OCI-LY7 (cell line): ENCODE data around the gene BMPER. TPM values are rescaled to one million over a fixed set of nuclear protein-coding genes. Genes with fewer than 3 reads are reported as not detected.

Experiments used
- BruUV-seq: library from RNA; stranded (reverse); fragments of 400-500 nt; replicated peaks from 2 replicates; lab custom pipeline; 2021; lab: Mats Ljungman, UMichigan
- CTCF ChIA-PET: fragments of 300-600 bp; sonication (Branson Sonifier 250); formaldehyde crosslinking; loops from one replicate; lab custom pipeline; 2022; ENCODE audit warnings: antibody characterized with exemption; ENCODE audit not compliant: unreplicated experiment; lab: Charles Lee
- POLR2A ChIA-PET: fragments of 300-600 bp; sonication (Branson Sonifier 250); formaldehyde crosslinking; loops from one replicate; lab custom pipeline; 2022; ENCODE audit warnings: antibody characterized with exemption; lab: Charles Lee
- DNase-seq: peaks from one replicate; pipeline ENCODE4 v3.0.0-alpha.2; 2015; ENCODE audit warnings: low spot score
- H2AFZ ChIP-seq: fragments of 200-600 bp; sonication (generic), shearing (Covaris generic); 2 replicates; pipeline ENCODE4 v1.6.1; 2014; ENCODE audit warnings: mild to moderate bottlenecking, antibody characterized with exemption, low read length, moderate library complexity
- H3K27ac ChIP-seq: fragments of 200-600 bp; sonication (generic); 2 replicates; pipeline ENCODE4 v1.5.1; 2014; ENCODE audit warnings: mixed run types, low read depth, mild to moderate bottlenecking, moderate library complexity, low read length, inconsistent platforms; ENCODE audit not compliant: poor library complexity, severe bottlenecking
- H3K36me3 ChIP-seq: fragments of 200-600 bp; sonication (generic); 2 replicates; pipeline ENCODE4 v1.6.1; 2014; ENCODE audit warnings: mild to moderate bottlenecking, antibody characterized with exemption, low read length, moderate library complexity, mixed read lengths; ENCODE audit not compliant: insufficient read depth
- H3K4me1 ChIP-seq: fragments of 200-600 bp; sonication (generic); 2 replicates; pipeline ENCODE4 v1.5.1; 2014; ENCODE audit warnings: mild to moderate bottlenecking, low read length; ENCODE audit not compliant: insufficient read depth, poor library complexity, severe bottlenecking
- H3K4me2 ChIP-seq: fragments of 200-600 bp; sonication (generic); 2 replicates; pipeline ENCODE4 v1.6.1; 2014; ENCODE audit warnings: mild to moderate bottlenecking, low read length
- H3K4me3 ChIP-seq: fragments of 200-600 bp; sonication (generic); 2 replicates; pipeline ENCODE4 v1.5.1; 2014; ENCODE audit warnings: mild to moderate bottlenecking, low read depth, low read length; ENCODE audit not compliant: poor library complexity, severe bottlenecking
- H3K79me2 ChIP-seq: fragments of 200-600 bp; sonication (generic); 2 replicates; pipeline ENCODE4 v1.6.1; 2016; ENCODE audit warnings: low read depth, mild to moderate bottlenecking, low read length, moderate library complexity, mixed read lengths; ENCODE audit not compliant: insufficient read depth
- H3K9me2 ChIP-seq: fragments of 200-600 bp; sonication (generic); 2 replicates; pipeline ENCODE4 v1.6.1; 2016; ENCODE audit warnings: mild to moderate bottlenecking, low read length, mixed read lengths; ENCODE audit not compliant: insufficient read depth
- H3K9me3 ChIP-seq: fragments of 200-600 bp; sonication (generic); 2 replicates; pipeline ENCODE4 v1.6.1; 2014; ENCODE audit warnings: mild to moderate bottlenecking, mixed run types, low read length, mixed read lengths
- H4K20me1 ChIP-seq: fragments of 200-600 bp; sonication (generic); 2 replicates; pipeline ENCODE4 v1.6.1; 2014; ENCODE audit warnings: mild to moderate bottlenecking, antibody characterized with exemption, low read length, moderate library complexity, mixed read lengths; ENCODE audit not compliant: insufficient read depth
- EZH2phosphoT487 ChIP-seq: fragments of 200-600 bp; sonication (generic); IDR thresholded peaks from 2 replicates; pipeline ENCODE4 v1.6.1; 2018; ENCODE audit warnings: low read depth, borderline replicate concordance, mild to moderate bottlenecking, mixed run types, antibody characterized with exemption, low read length, moderate library complexity, mixed read lengths
- intact Hi-C: fragments of 100-400 bp; cut with micrococcal nuclease; formaldehyde crosslinking; loops from one replicate; pipeline ENCODE4 v1.10.0; 2022; ENCODE audit not compliant: unreplicated experiment
- total RNA-seq, 2 experiments: library from RNA; depleted of rRNA in 1 of 2; stranded (reverse); fragments of >200 nt in 1 of 2; shearing (Covaris generic) in 1 of 2; gene quantifications; 2 replicates each; pipeline ENCODE4 v1.2.3, GENCODE V29; 2014 to 2022
- TF ChIP-seq, protein P1 (sequence below): fragments of 200-600 bp; sonication (generic); conservative IDR thresholded peaks from 2 replicates; pipeline ENCODE4 v1.5.1; 2014; ENCODE audit warnings: mild to moderate bottlenecking, antibody characterized with exemption, low read length, moderate library complexity, mixed read lengths

BMPER gene
- total RNA-seq, 2 experiments from 2014 or later = not detected

DNA sequence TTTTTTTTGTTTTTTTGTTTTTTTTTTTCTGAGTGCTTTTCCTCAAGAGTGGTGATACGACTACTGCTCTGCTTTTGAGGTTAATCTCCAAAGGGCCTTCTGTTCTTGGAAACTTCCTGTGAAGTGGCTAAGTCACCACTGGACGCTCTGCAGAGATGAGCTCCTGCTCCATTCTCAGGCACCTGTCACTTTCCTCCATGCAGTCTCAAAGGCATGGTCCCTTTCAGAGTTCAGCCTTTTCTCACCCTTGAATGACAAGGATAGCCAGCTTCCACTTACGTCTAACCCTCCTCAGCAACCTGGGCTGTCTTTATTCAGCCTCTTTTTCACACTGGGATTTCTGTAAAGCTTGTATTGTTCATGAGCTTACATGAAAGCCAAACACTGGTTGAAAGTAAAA lies 65.8 kb downstream of the BMPER start:
- no TSS peak for BruUV-seq

GRCh38 chr7:33973231-33974015 lies 68.1 kb downstream of the BMPER start:
- CTCF ChIA-PET = no interaction called here
- Histone ChIP-seq H3K9me3 (no peaks in the 10 kb centered on the region), H2AFZ (no peak overlapping the region), H3K27ac (no peak overlapping the region), H3K4me2 (no peak overlapping the region), H4K20me1 (no peaks in the 10 kb centered on the region), H3K4me3 (no peak overlapping the region), H3K9me2 (no peaks in the 10 kb centered on the region), H3K79me2 (no peaks in the 10 kb centered on the region), H3K36me3 (no peaks in the 10 kb centered on the region), H3K4me1 (no peaks in the 10 kb centered on the region)
- intact Hi-C loops = no loop called here
- no peak for DNase-seq
- POLR2A ChIA-PET = interaction anchor here (1.1 kb wide), 1 partner anchor 14 kb away, joined by 3 read pairs; no protein-coding TSS in a partner anchor
- no peak for TF ChIP-seq EZH2phosphoT487
- TF ChIP-seq, protein P1, sequence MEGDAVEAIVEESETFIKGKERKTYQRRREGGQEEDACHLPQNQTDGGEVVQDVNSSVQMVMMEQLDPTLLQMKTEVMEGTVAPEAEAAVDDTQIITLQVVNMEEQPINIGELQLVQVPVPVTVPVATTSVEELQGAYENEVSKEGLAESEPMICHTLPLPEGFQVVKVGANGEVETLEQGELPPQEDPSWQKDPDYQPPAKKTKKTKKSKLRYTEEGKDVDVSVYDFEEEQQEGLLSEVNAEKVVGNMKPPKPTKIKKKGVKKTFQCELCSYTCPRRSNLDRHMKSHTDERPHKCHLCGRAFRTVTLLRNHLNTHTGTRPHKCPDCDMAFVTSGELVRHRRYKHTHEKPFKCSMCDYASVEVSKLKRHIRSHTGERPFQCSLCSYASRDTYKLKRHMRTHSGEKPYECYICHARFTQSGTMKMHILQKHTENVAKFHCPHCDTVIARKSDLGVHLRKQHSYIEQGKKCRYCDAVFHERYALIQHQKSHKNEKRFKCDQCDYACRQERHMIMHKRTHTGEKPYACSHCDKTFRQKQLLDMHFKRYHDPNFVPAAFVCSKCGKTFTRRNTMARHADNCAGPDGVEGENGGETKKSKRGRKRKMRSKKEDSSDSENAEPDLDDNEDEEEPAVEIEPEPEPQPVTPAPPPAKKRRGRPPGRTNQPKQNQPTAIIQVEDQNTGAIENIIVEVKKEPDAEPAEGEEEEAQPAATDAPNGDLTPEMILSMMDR = no peak
- no TSS peak for BruUV-seq

More for the DNA sequence above, 65.8 kb downstream of the BMPER start:
- H3K27ac ChIP-seq = no peak overlapping the region
- no peak overlapping the region for H3K4me2 ChIP-seq
- no peaks in the 10 kb centered on the region for H4K20me1 ChIP-seq
- no peak for DNase-seq
- POLR2A ChIA-PET = interaction anchor here (0.6 to 1.3 kb wide), 2 partner anchors 24 to 781 kb away, joined by 4 to 5 read pairs; no protein-coding TSS in a partner anchor
- H3K4me3 ChIP-seq = no peak overlapping the region
- H3K4me1 ChIP-seq = no peaks in the 10 kb centered on the region
- H3K9me3 ChIP-seq = no peaks in the 10 kb centered on the region
- no peaks in the 10 kb centered on the region for H3K36me3 ChIP-seq
- CTCF ChIA-PET = no interaction called here
- H2AFZ ChIP-seq = no peak overlapping the region
- no peaks in the 10 kb centered on the region for H3K9me2 ChIP-seq
- TF ChIP-seq, protein P1 = no peak
- no peak for TF ChIP-seq EZH2phosphoT487
- no peaks in the 10 kb centered on the region for H3K79me2 ChIP-seq
- intact Hi-C loops = no loop called here
